MM.1S (cell line): ENCODE data around the gene AFF4.

ENCODE experiments used
- CTCF ChIP-seq: fragments of 300-600 bp; sonication (generic); IDR thresholded peaks from 2 replicates; pipeline ENCODE4 v1.5.1; 2016; ENCODE audit warnings: antibody characterized with exemption, low read length, mixed read lengths
- EZH2phosphoT487 ChIP-seq: fragments of 300-600 bp; sonication (generic); IDR thresholded peaks from 2 replicates; pipeline ENCODE4 v1.6.1; 2018; ENCODE audit warnings: antibody characterized with exemption, low read length

- TF ChIP-seq CTCF: no peak
- TF ChIP-seq EZH2phosphoT487: no peak
These were observed 16.5 kb upstream of the AFF4 start for GRCh38 chr5:132979976-132980375.
